Liver (tissue), 9 donors: ENCODE results near the gene GLDN. TPM values are rescaled to one million over a fixed set of nuclear protein-coding genes. Genes with fewer than 3 reads are reported as not detected.

ENCODE experiments used
- DNase-seq: peaks from one replicate; pipeline ENCODE4 v3.0.0-alpha.2; 2017; ENCODE audit warnings: low spot score
- H3K27ac ChIP-seq, 2 donors: one replicate each; pipeline ENCODE4 v1.7.0; 2013; ENCODE audit warnings: inconsistent platforms in 2 of 2, low read length in 2 of 2, control low read depth in 1 of 2, low read depth in 1 of 2, mild to moderate bottlenecking in 1 of 2
- H3K27me3 ChIP-seq, 4 donors: one replicate each; pipeline versions ENCODE4 v1.6.1 to v1.7.0; 2013; ENCODE audit warnings: low read length in 3 of 4, inconsistent platforms in 1 of 4, mild to moderate bottlenecking in 1 of 4, moderate library complexity in 1 of 4; ENCODE audit not compliant: control insufficient read depth in 4 of 4, insufficient read depth in 4 of 4
- H3K36me3 ChIP-seq, 4 donors: one replicate each; pipeline versions ENCODE4 v1.6.1 to v1.7.0; 2013; ENCODE audit warnings: low read length in 3 of 4, mild to moderate bottlenecking in 3 of 4, low read depth in 1 of 4, moderate library complexity in 1 of 4; ENCODE audit not compliant: control insufficient read depth in 4 of 4, insufficient read depth in 3 of 4
- H3K4me1 ChIP-seq, 4 donors: one replicate each; pipeline versions ENCODE4 v1.6.1 to v1.7.0; 2013; ENCODE audit warnings: low read length in 3 of 4, mild to moderate bottlenecking in 3 of 4, moderate library complexity in 1 of 4; ENCODE audit not compliant: control insufficient read depth in 4 of 4, insufficient read depth in 4 of 4
- H3K4me3 ChIP-seq, 3 donors: one replicate each; pipeline versions ENCODE4 v1.6.1 to v1.7.0; 2013; ENCODE audit warnings: low read length in 3 of 3, control low read depth in 1 of 3, low read depth in 1 of 3, mild to moderate bottlenecking in 1 of 3
- H3K9ac ChIP-seq, 2 donors: one replicate each; pipeline ENCODE4 v1.7.0; 2013; ENCODE audit warnings: low read length in 2 of 2, mild to moderate bottlenecking in 2 of 2, moderate library complexity in 2 of 2, control low read depth in 1 of 2, low read depth in 1 of 2
- H3K9me3 ChIP-seq, 4 donors: one replicate each; pipeline versions ENCODE4 v1.6.1 to v1.7.0; 2013; ENCODE audit warnings: low read length in 3 of 4; ENCODE audit not compliant: control insufficient read depth in 4 of 4
- CTCF ChIP-seq: fragments of 150-350 bp; IDR thresholded peaks from 2 replicates; pipeline ENCODE4 v1.5.1; 2017; ENCODE audit warnings: improper control_type of control experiment, low read depth, low read length; ENCODE audit not compliant: missing input control
- EGR1 ChIP-seq, 2 donors: IDR thresholded peaks; 2 replicates each; pipeline ENCODE4 v1.6.1; 2016 to 2018; ENCODE audit warnings: antibody characterized with exemption in 2 of 2, low read depth in 2 of 2
- FOXA1 ChIP-seq: IDR thresholded peaks from 2 replicates; pipeline ENCODE4 v1.6.1; 2016; ENCODE audit warnings: antibody characterized with exemption
- FOXA2 ChIP-seq: IDR thresholded peaks from 2 replicates; pipeline ENCODE4 v1.6.1; 2016; ENCODE audit warnings: antibody characterized with exemption
- GABPA ChIP-seq, 2 donors: IDR thresholded peaks in 1 of 2; conservative IDR thresholded peaks in 1 of 2; 2 replicates each; pipeline ENCODE4 v1.6.1; 2016; ENCODE audit warnings: antibody characterized with exemption in 2 of 2, mild to moderate bottlenecking in 1 of 2, moderate library complexity in 1 of 2
- HNF4A ChIP-seq, 2 donors: conservative IDR thresholded peaks; 2 replicates each; pipeline ENCODE4 v1.6.1; 2016; ENCODE audit warnings: antibody characterized with exemption in 2 of 2, mild to moderate bottlenecking in 2 of 2
- HNF4G ChIP-seq: IDR thresholded peaks from 2 replicates; pipeline ENCODE4 v1.6.1; 2016; ENCODE audit warnings: antibody characterized with exemption
- JUND ChIP-seq, 2 donors: IDR thresholded peaks; 2 replicates each; pipeline ENCODE4 v1.6.1; 2016; ENCODE audit warnings: antibody characterized with exemption in 2 of 2
- MAX ChIP-seq: IDR thresholded peaks from 2 replicates; pipeline ENCODE4 v1.6.1; 2016; ENCODE audit warnings: antibody characterized with exemption
- NR2F2 ChIP-seq: IDR thresholded peaks from 2 replicates; pipeline ENCODE4 v1.6.1; 2016; ENCODE audit warnings: antibody characterized with exemption
- RAD21 ChIP-seq, 2 donors: IDR thresholded peaks; 2 replicates each; pipeline ENCODE4 v1.6.1; 2016; ENCODE audit warnings: antibody characterized with exemption in 2 of 2, mild to moderate bottlenecking in 2 of 2
- REST ChIP-seq: IDR thresholded peaks from 2 replicates; pipeline ENCODE4 v1.6.1; 2016; ENCODE audit warnings: antibody characterized with exemption, mild to moderate bottlenecking
- RXRA ChIP-seq, 2 donors: IDR thresholded peaks; 2 replicates each; pipeline ENCODE4 v1.6.1; 2017 to 2018; ENCODE audit warnings: antibody characterized with exemption in 2 of 2, mild to moderate bottlenecking in 1 of 2
- SP1 ChIP-seq: IDR thresholded peaks from 2 replicates; pipeline ENCODE4 v1.6.1; 2018; ENCODE audit warnings: antibody characterized with exemption, mild to moderate bottlenecking
- TAF1 ChIP-seq: conservative IDR thresholded peaks from 2 replicates; pipeline ENCODE4 v1.6.1; 2016; ENCODE audit warnings: antibody characterized with exemption, mild to moderate bottlenecking
- YY1 ChIP-seq: IDR thresholded peaks from 2 replicates; pipeline ENCODE4 v1.6.1; 2016; ENCODE audit warnings: antibody characterized with exemption, mild to moderate bottlenecking
- ZBTB33 ChIP-seq: IDR thresholded peaks from 2 replicates; pipeline ENCODE4 v1.6.1; 2016; ENCODE audit warnings: antibody characterized with exemption
- WGBS: extraction: QIAGEN DNeasy Blood & Tissue Kit; methylation state at CpG from one replicate; pipeline ENCODE4 v1.1.7; 2013; 5-methylcytosine and 5-hydroxymethylcytosine counted together
- polyA plus RNA-seq, 2 donors: library from polyadenylated mRNA; stranded (reverse) in 1 of 2; unstranded in 1 of 2; fragments of 200-250 nt in 1 of 2; fragments of >200 nt in 1 of 2; fragmentation: Nextera tagmentation in 1 of 2; extraction: Ambion mirVana in 1 of 2; gene quantifications; one replicate each; pipeline versions ENCODE4 v1.2.1 to v1.2.3, GENCODE V29; 2013 to 2015
- total RNA-seq, 2 donors: library from RNA; depleted of rRNA; stranded (reverse); fragments of >200 nt; gene quantifications; one replicate each; pipeline ENCODE4 v1.2.3, GENCODE V29; 2014
- donor health status: healthy.
- donor health status: healthy.
- donor health status: healthy.
- donor health status: healthy.
- donor health status: healthy.

Gene GLDN
- total and polyA plus RNA-seq, 4 donors, result 0.15 to 1.4 (median 0.33) TPM

- DNase-seq, result no peak
- Histone ChIP-seq H3K4me1 (no peaks in the 10 kb centered on the region), H3K9ac (no peak overlapping the region), H3K4me3 (no peak overlapping the region), H3K27ac (no peak overlapping the region), H3K27me3 (no peaks in the 10 kb centered on the region), H3K36me3 (no peaks in the 10 kb centered on the region), H3K9me3 (no peaks in the 10 kb centered on the region)
- WGBS, result 78% methylated on average over 2 of the region's 2 CpGs
- TF ChIP-seq HNF4G (no peak), HNF4A (conservative IDR thresholded peaks at IDR 0.05) (no peak), JUND (IDR thresholded peaks at IDR 0.05) (no peak), YY1 (no peak), RAD21 (IDR thresholded peaks at IDR 0.05) (no peak)
Measured at GRCh38 chr15:51310064-51310463, 31.4 kb upstream of the GLDN start.

GRCh38 chr15:51311510-51311909 is 29.9 kb upstream of the GLDN start:
- Histone ChIP-seq H3K27ac (no peak overlapping the region), H3K4me3 (no peak overlapping the region)

GRCh38 chr15:51312166-51313073 is 29.0 kb upstream of the GLDN start:
- H3K9ac ChIP-seq, result no peak overlapping the region
- 54% methylated on average over 8 of the region's 8 CpGs for WGBS
- H3K27ac ChIP-seq, result no peak overlapping the region
- no peaks in the 10 kb centered on the region for H3K36me3 ChIP-seq
- no peak for TF ChIP-seq TAF1
- TF ChIP-seq FOXA1, result no peak
- no peak for TF ChIP-seq ZBTB33
- no peak for TF ChIP-seq JUND (IDR thresholded peaks at IDR 0.05)
- no peak for TF ChIP-seq MAX
- TF ChIP-seq SP1, result no peak
- no peak for TF ChIP-seq REST
- no peak for TF ChIP-seq GABPA (IDR thresholded peaks at IDR 0.05 in 1 of 2, conservative IDR thresholded peaks at IDR 0.05 in 1 of 2)
- TF ChIP-seq CTCF, result no peak
- no peak for TF ChIP-seq RAD21 (IDR thresholded peaks at IDR 0.05)
- TF ChIP-seq HNF4G, result no peak
- TF ChIP-seq FOXA2, result no peak
- TF ChIP-seq NR2F2, result no peak
- no peak for TF ChIP-seq RXRA (IDR thresholded peaks at IDR 0.05)
- TF ChIP-seq YY1, result no peak
- no peaks in the 10 kb centered on the region for H3K4me1 ChIP-seq
- no peak overlapping the region for H3K4me3 ChIP-seq
- DNase-seq, result no peak
- H3K27me3 ChIP-seq, result no peaks in the 10 kb centered on the region
- H3K9me3 ChIP-seq, result no peaks in the 10 kb centered on the region

More at GRCh38 chr15:51311510-51311909, 29.9 kb upstream of the GLDN start:
- no peak for TF ChIP-seq MAX
- no peak for TF ChIP-seq HNF4G
- no peak for TF ChIP-seq EGR1 (IDR thresholded peaks at IDR 0.05; ENCODE audit: low read depth in 2 of 2)
- 44% methylated on average over 2 of the region's 2 CpGs for WGBS
- H3K27me3 ChIP-seq, result no peaks in the 10 kb centered on the region
- no peak for DNase-seq
- H3K9me3 ChIP-seq, result no peaks in the 10 kb centered on the region
- no peaks in the 10 kb centered on the region for H3K36me3 ChIP-seq
- no peaks in the 10 kb centered on the region for H3K4me1 ChIP-seq
- H3K9ac ChIP-seq, result no peak overlapping the region
